OCI-LY3 (cell line): ENCODE measurements around the gene ZNF768.

Source experiments
- CTCF ChIP-seq: fragments of 200-600, 300-600 bp; sonication (generic); IDR thresholded peaks from 2 replicates; pipeline ENCODE4 v1.5.1; 2014; ENCODE audit warnings: antibody characterized with exemption, low read length, low read depth
- EZH2phosphoT487 ChIP-seq: fragments of 200-600 bp; shearing (Covaris generic); IDR thresholded peaks from 2 replicates; pipeline ENCODE4 v1.6.1; 2018; ENCODE audit warnings: antibody characterized with exemption, mixed run types, low read depth

GRCh38 chr16:30557707-30557956, 31.3 kb upstream of the ZNF768 start:
- TF ChIP-seq CTCF (no peak), EZH2phosphoT487 (no peak)
